ENCODE measurements around the gene SLC39A13. TPM values are rescaled to one million over a fixed set of nuclear protein-coding genes. Genes with fewer than 3 reads are reported as not detected.

The SLC39A13 gene
- total RNA-seq, 1 donor from 2014 or later = 18.2 TPM

GRCh38 chr11:47378836-47379170 lies 29.6 kb upstream of the SLC39A13 start:
- no peak for FAIRE-seq
- Histone ChIP-seq H3K27me3 (ENCODE audit: control insufficient read depth, insufficient read depth, low read length) (no peaks in the 10 kb centered on the region), H3K36me3 (ENCODE audit: control insufficient read depth, insufficient read depth, low read length) (no peaks in the 10 kb centered on the region), H3K4me3 (ENCODE audit: low read depth, low read length) (no peak overlapping the region)
- no peak for TF ChIP-seq CTCF (IDR thresholded peaks at IDR 0.05; ENCODE audit: insufficient read depth, low read length, severe bottlenecking)
- no peak for DNase-seq (ENCODE audit: low read depth)

- Histone ChIP-seq H3K27me3 (ENCODE audit: control insufficient read depth, insufficient read depth, low read length) (no peaks in the 10 kb centered on the region), H3K4me3 (ENCODE audit: low read depth, low read length) (no peak overlapping the region), H3K36me3 (ENCODE audit: control insufficient read depth, insufficient read depth, low read length) (no peaks in the 10 kb centered on the region)
- DNase-seq (ENCODE audit: low read depth) (no peak), FAIRE-seq (no peak)
- TF ChIP-seq CTCF (IDR thresholded peaks at IDR 0.05; ENCODE audit: insufficient read depth, low read length, severe bottlenecking) = no peak
Measured at GRCh38 chr11:47379317-47379716, 29.1 kb upstream of the SLC39A13 start.

- TF ChIP-seq CTCF (IDR thresholded peaks at IDR 0.05; ENCODE audit: insufficient read depth, low read length, severe bottlenecking) = no peak
- no peak overlapping the region for H3K4me3 ChIP-seq (ENCODE audit: low read depth, low read length)
- no peaks in the 10 kb centered on the region for H3K36me3 ChIP-seq (ENCODE audit: control insufficient read depth, insufficient read depth, low read length)
- FAIRE-seq = no peak
- H3K27me3 ChIP-seq (ENCODE audit: control insufficient read depth, insufficient read depth, low read length) = no peaks in the 10 kb centered on the region
- no peak for DNase-seq (ENCODE audit: low read depth)
Measured at GRCh38 chr11:47380078-47380477, 28.3 kb upstream of the SLC39A13 start.

- H3K36me3 ChIP-seq (ENCODE audit: control insufficient read depth, insufficient read depth, low read length) = no peaks in the 10 kb centered on the region
- DNase-seq (ENCODE audit: low read depth) (no peak), FAIRE-seq (no peak)
- H3K4me3 ChIP-seq (ENCODE audit: low read depth, low read length) = no peak overlapping the region
- TF ChIP-seq CTCF (IDR thresholded peaks at IDR 0.05; ENCODE audit: insufficient read depth, low read length, severe bottlenecking) = no peak
- H3K27me3 ChIP-seq (ENCODE audit: control insufficient read depth, insufficient read depth, low read length) = no peaks in the 10 kb centered on the region
Measured at GRCh38 chr11:47383071-47383470, 25.3 kb upstream of the SLC39A13 start.

- no peak for TF ChIP-seq CTCF (IDR thresholded peaks at IDR 0.05; ENCODE audit: insufficient read depth, low read length, severe bottlenecking)
- DNase-seq (ENCODE audit: low read depth) (no peak), FAIRE-seq (no peak)
- Histone ChIP-seq H3K36me3 (ENCODE audit: control insufficient read depth, insufficient read depth, low read length) (no peaks in the 10 kb centered on the region), H3K27me3 (ENCODE audit: control insufficient read depth, insufficient read depth, low read length) (no peaks in the 10 kb centered on the region), H3K4me3 (ENCODE audit: low read depth, low read length) (no peak overlapping the region)
Measured at GRCh38 chr11:47384498-47384897, 23.9 kb upstream of the SLC39A13 start.

- Histone ChIP-seq H3K27me3 (ENCODE audit: control insufficient read depth, insufficient read depth, low read length) (no peaks in the 10 kb centered on the region), H3K4me3 (ENCODE audit: low read depth, low read length) (no peak overlapping the region), H3K36me3 (ENCODE audit: control insufficient read depth, insufficient read depth, low read length) (no peaks in the 10 kb centered on the region)
- DNase-seq (ENCODE audit: low read depth) (no peak), FAIRE-seq (no peak)
- no peak for TF ChIP-seq CTCF (IDR thresholded peaks at IDR 0.05; ENCODE audit: insufficient read depth, low read length, severe bottlenecking)
Measured at GRCh38 chr11:47387944-47388696, 20.3 kb upstream of the SLC39A13 start.
